GM19372 (cell line): ENCODE measurements around the gene RUSF1.
"Not testable (repeated sequence)": the region's sequence is repeated elsewhere in the genome, so short reads cannot be mapped to it uniquely, and the experiment has no call there.

ENCODE experiments used
- ATAC-seq: cut with Tn5 transposase; IDR thresholded peaks from one replicate; pipeline ENCODE4 v1.9.1; 2021; ENCODE audit warnings: mild to moderate bottlenecking, low read depth, moderate library complexity; ENCODE audit not compliant: unreplicated experiment

RUSF1 gene

DNA sequence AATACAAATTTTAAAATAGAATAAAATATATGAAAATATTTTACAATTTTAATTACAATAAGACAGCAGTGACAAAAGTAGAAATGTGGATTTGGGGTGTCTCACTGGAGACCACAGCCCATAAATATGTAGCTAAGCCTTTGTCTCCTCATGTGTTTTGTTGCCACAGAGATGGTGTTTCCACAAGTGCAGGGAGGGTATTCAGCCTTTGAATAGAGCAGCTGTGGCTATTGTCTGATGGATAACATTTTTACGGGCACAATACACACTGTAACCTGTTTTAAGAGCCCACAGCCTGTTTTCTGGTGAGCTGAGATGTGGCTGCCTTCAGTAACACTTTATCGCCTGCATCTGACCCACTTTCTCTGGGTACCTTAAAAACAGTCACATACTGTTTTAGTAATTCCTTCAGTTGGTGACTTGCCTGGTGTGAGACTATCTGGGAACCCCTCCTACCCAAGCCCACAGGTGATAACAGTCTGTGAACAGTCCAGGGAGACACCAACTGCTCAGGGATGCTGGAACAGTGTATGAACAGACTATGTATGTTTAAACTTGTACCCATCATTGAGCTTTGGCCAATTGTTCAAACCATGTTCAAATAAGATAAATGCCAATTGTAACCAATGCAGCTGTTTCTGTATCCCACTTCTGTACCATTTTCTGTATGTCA is 11.7 kb upstream of the RUSF1 start:
- no peak for ATAC-seq

DNA sequence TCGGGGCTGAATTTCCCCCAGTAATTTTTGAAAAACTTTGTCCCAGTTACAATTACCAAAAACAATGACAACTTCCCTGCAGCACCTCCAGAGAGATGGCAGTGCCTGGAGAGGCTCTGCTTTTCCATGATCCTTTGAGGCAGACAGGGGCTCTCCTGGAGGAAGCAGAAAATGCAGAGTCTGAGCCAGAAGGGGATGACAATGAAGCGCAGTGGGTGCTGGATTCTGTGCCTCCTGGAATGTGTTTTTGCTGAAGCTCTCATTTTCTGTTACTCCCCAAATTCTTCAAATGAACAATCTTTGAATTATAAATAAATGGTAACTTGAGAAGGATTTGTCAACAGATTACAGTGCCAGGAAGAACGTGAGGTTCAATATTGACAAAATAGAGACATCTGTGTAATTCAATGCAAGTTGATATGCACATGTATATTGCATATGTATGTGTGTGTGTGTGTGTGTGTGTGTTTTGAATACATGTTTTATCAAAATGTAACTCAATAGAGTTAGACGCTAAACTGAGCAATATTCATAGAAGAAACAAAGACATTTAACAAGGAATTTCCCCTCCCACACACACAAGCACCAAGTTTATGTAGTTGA is 9.7 kb upstream of the RUSF1 start:
- ATAC-seq: no peak

DNA sequence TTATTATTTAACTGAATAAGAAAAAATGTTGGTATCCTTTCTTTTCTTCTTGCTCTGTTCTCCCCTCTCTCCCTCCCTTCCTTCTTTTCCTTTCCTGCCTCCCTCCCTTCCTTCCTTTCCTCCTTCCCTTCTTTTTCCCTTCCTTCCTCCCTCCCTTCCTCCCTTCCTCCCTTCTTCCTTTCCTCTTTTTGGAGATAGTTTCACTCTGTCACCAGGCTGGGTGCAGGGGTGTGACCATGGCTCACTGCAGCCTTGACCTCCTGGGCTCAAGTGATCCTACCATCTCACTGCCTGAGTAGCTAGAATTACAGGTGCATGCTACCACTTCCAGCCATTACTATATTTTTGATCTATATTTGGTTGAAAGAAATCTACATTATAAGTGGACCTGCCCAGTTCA is 5.7 kb upstream of the RUSF1 start:
- no peak for ATAC-seq

DNA sequence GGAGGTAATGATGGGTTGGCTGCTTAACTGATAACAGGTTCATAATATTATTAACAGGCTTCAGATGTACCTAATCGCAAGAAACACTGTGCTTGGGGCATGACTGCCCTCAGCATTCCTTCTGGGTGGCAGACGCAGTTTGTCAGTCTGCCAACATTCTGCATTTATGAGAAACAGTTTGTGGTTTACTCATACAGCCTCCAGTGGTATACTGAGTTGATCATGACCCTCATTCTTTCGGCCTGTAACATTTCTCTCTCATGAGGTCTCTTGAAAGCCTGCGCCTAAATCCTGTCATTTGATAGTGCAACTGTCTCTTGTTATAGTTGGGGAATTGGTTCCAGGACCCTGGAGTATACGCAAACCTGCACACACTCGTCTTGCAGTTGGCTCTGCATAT is 4.9 kb upstream of the RUSF1 start:
- no peak for ATAC-seq

DNA sequence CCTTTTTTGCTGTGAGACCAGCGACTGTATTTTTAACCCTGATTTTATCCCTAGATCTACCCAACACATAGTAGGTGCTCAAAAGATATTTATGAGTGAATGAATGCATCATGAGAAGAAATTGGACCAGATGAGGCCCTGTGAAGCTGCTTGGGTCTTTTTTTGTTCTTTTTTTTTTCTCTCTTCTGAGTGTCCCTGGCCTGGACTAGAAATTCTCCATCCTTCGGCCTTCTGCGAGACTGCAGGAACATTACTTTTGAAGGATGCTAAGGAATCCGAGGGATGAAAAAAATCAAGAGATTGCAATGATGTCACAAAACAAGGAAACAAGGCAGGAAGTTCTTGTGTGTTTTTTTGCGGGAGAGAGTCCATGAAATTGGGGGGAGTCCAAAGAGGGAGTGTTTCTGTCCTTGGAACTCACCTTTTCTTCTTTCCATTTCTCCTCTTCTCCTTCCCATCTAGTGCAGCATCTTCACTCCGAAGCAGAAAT is 560 bp upstream of the RUSF1 start:
- peak; percentile 3 for ATAC-seq

DNA sequence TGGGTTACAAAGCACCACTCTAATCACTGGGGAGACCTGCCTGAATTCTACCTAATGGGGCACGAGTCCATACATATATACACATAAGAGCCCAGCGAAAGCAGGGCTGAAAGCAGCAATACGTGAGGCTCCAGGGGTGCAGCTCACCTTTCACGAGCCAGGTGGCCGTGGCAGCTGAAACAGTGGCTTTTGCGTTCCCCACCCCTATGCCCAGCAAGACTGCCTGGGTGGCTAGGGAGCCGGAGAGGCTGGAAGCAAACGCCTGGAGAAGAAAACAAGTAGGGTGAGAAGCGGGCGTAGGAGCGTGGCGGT is 618 bp downstream of the RUSF1 start:
- no peak for ATAC-seq

DNA sequence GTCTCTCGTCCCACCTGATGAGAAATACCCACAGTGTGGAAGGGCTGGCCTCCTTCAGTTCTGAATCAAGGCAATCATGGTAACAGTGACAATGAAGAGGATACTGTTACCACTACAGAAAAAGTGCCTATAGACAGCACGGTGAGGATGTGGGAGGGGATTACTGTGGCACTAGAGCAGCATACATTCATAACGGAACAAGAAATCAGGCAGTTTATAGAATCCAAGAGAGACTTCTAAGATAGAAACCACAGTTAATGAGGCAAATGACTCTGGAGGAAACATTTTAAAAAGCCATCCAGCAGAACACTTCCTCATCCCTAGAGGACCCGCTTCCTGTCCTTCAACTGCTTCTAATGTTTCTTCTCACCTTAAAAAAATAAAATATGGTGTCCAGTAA is 2.7 kb downstream of the RUSF1 start:
- no peak for ATAC-seq

DNA sequence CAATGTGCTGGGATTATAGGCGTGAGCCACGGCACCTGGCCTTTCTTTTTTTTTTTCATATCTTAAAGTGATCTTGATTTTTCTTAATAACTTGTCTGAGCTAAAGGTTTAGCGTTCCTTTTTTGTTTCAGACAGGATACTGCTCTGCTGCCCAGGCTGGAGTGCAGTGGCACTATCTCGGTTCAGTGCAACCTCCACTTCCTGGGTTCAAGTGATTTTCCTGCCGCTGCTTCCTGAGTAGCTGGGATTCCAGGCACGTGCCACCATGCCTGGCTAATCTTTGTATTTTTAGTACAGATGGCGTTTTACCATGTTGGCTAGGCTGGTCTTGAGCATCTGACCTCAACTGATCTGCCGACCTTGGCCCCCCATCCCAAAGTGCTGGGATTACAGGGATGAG is 4.0 kb downstream of the RUSF1 start:
- no peak for ATAC-seq

DNA sequence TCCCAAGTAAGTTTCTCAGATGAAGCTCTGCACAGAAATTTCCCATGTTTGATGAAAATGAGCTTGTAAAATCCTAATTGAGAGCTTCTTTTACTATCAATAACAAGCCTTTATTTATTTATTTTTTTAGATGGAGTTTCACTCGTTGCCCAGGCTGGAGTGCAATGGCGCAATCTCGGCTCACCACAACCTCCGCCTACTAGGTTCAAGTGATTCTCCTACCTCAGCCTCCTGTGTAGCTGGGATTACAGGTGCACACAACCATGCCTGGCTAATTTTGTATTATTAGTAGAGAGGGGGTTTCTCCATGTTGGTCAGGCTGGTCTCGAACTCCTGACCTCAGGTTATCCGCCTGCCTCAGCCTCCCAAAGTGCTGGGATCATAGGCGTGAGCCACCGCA is 4.6 kb downstream of the RUSF1 start:
- ATAC-seq: not testable (repeated sequence)

DNA sequence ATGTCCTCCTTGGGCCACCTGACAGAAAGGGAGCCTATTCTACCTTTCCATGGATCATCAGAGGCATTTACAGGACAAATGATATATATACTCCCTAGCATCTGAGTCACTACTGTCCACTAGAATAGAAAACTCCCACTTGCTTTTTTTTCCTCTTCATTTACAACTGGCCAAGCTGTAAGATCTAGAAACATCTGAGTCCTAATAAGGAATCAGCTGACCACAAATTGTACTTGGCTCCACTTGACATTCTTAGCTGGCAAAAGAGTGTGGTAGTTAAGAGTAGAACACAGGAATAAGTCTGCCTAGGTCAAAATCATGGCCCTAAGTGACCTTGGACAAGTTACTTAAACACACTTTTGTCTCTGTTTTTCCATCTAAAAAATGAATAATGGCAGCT is 5.2 kb downstream of the RUSF1 start:
- ATAC-seq: no peak

DNA sequence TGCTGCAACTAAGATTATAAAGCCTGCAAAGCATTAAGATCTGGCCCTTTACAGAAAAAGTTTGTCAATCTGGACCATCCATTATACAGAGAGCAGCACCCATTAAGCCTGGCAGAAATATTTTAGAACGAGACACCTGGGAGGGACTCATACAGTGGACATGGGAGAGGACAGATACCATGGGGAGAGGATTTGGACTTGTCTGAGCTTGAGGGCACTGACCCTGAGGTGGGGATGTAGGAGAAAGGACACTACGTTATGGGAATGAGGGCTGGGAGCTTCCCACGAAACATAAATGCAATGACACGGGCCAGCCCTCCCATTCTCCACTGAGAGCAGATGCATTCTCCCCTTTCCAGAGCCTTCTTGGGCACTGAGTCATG is 6.2 kb downstream of the RUSF1 start:
- no peak for ATAC-seq

DNA sequence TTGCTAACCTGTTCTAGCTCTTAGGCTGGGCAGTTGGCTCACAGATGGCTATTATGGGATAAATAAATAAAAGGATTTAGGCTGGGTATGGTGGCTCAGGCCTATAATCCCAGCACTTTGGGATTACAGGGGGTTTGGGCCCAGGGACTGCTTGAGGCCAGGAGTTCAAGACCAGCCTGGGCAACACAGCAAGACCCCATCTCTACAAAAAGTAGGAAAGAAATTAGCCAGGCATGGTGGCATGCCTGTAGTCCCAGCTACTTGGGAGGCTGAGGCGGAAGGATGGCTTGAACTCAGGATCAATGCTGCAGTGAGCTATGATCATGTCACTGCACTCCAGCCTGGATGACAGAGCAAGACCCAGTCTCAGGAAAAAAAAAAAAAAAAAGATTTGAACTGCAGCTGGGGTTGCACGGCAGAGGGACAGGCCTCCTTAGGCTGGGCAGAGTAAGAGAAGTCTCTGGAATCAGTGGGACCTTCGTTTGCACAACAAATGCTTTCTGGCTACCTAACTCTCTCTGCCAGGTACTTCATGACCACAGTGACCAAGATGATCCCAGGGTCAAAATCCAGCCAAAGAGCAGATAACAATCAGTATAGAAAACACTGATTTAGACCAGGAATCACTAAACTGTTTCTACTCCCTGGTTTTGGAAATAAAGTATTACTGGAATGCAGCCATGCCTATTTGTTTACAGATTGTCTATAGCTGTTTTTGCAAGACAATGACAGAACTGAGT is 6.8 kb downstream of the RUSF1 start:
- no peak for ATAC-seq

DNA sequence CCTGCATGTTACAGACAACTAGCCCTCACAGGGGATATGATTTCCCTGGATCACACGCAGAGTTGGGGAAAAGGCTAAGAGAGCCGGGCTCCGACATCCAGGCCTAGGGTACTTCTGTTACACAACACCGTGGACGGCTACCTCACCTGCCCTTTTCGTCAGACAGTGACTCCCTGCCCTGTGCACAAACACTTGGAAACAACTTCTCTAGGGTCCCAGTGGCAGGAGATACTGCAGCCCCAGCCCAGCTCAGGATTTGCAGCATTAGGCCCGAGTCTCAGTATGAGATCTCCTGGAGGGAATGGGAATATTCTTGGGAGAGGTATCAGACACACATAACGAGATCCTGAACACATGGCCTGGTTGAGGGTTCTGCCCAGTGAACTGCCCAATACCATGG is 8.3 kb downstream of the RUSF1 start:
- no peak for ATAC-seq

DNA sequence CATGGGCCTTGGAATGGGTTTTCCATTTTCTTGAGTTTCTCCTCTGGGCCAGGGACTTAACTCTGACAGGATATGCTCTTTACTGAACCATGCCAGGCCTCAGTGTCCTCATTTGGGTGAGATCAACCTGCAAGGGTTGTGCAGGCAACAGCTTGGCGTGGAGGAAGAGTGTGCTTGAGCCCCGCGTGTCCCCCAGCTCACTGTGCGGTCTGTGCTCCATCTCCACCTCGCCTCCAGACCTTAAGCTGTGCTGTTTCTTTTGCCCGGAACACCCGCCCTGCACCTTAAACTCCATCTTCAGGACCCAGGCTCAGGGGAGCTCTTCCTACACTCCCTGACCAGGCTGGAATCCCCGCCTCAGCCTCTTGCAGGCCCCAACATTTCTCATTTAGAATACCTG is 9.7 kb downstream of the RUSF1 start:
- no peak for ATAC-seq

DNA sequence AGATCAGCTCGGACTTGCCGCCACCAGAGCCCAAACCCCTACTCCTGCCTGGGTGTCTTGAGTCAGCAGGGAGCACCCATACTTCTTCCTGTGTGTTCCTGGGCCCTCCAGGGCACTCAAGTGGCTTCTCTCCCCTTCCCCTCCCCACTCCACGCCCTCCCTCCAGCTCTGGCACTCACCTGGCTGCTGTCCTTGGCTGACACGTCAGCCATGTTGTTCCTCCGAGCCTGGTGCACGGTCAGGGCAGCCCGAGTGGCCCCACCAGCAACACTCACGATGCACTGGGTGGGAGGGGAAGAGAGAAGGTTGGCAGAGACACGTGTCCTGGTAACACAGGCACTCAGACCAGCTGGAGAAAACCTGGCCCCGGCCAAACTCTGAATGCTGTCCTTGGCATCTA is 11.5 kb downstream of the RUSF1 start:
- no peak for ATAC-seq

DNA sequence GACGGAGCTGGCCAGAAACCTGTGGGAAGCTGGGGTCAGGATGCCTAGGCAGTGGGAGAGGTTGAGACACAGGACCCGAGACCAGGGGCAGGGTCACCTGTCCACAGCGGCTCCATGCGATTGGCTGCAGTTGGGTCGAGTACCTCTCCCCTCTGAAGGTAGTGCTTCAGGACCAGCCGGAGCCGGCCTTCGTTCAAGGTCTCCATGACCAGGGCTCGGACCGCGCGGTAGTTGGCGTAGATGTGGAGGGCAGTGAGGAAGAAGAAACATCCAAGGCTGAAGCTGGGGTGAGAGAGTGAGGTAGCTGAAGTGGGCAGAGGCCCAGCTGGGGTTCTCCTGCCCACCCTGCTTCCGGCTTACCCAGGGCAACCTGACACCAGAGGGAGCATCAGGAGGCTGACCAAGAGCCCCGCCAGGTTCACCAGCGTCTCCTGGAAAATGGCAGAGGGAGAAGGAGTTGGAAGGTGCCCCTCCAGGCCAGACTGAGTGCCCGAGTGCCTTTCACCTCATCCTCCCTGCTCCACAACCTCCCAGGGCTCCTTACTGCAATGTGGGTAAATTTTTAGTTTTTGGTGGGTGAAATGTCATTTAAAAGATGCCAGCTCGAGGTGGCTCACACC is 14.6 kb downstream of the RUSF1 start:
- no peak for ATAC-seq

DNA sequence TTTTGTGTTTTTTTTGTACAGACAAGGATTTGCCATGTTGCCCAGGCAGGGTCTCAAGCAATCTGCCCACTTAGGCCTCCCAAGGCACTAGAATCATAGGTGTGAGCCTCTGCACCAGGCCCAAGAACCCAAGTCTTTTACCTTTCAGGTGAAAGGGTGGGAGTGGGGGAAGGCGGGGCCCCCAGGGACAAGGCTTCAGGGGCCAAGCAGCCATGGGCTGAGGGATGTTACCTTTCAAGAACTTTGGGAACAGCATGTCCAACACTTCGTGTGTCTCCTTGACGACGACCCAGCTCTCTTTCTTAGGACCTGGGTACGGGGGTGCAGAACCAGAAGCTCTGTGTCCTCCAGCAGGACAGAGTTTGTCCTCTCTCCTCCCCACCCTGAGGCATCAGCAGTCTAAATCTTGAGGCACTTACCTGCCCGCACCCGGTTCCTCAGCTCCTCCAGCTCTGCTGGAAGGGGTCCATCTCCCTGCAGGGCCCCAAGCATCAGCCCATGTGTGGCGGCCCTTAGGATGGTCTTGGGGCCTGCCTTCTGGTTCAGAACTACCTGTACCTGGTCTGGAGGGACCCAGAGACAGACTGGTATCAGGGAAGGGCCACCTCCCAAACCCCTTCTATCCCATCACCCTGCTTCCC is 16.3 kb downstream of the RUSF1 start:
- ATAC-seq: no peak

DNA sequence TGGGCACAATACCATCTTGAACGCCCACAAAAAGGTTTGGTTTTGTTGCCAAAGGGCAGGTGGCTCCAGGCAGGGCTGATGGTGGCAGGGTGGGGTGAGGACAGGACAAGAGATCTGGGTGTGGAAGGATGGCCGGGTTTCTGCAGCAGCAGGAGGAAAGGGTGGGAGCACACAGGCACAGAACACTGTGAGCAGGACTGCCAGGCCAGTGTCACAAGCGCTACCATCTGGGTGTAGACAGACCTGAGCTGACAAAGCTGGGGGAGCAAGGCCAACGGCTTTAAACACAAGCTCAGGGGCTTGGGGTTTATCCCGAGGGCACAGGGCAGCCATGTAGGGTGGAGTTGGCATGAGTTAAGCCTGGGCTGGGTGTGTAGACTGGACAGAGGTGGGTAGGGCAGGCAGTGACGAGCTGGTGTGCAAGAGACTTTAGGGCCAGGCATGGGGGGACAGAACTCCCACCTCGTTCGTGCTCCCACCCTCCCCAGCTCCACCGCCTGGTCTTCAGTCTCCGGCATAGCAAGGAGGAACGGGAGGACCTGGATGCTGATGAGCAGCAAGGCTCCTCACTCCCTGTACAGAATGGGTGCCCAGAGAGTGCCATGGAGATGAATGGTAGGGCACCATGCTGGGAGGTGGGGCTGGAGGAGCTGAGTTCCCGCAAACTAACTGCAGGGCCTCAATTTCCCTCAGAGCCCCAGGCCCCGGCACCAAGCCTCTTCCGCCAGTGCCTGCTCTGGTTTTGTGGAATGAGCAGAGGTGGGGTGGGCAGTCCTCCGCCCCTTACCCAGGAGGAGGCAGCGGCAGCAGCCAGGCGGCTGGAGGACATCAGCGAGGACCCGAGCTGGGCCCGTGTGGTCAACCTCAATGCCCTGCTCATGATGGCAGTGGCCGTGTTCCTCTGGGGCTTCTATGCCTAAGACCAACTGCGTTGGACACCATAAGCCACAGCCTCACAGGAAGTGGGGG is 18.3 kb downstream of the RUSF1 start:
- ATAC-seq: no peak

DNA sequence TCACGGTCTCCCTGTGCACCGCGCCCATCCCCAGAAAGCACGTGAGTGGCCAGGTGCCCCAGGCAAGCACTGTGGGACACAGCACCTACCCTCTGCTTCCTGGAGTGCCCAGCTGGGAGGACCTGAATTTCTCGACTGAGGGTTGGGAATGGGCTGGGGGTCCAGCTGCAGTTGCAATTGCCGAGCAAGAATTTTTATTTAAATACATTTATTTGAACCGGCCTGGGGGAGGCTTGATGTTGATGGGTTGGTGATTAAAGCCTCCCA is 19.0 kb downstream of the RUSF1 start:
- ATAC-seq: no peak
